Measurements from ENCODE around the gene CCL11.
A peak's percentile ranks its signal among the peaks of the same experiment; 100 is the strongest.

The CCL11 gene

GRCh38 chr17:34257299-34257985 lies 28.1 kb upstream of the CCL11 start:
- no peak for DNase-seq (ENCODE audit: low spot score)

- DNase-seq (ENCODE audit: low spot score), result no peak
Observed at GRCh38 chr17:34257986-34258326, 27.6 kb upstream of the CCL11 start.

GRCh38 chr17:34259146-34259545 lies 26.4 kb upstream of the CCL11 start:
- no peak for DNase-seq (ENCODE audit: low spot score)

GRCh38 chr17:34260861-34261260 lies 24.7 kb upstream of the CCL11 start:
- DNase-seq (ENCODE audit: low spot score), result no peak

GRCh38 chr17:34261568-34262337 lies 23.8 kb upstream of the CCL11 start:
- no peak for DNase-seq (ENCODE audit: low spot score)

- DNase-seq (ENCODE audit: low spot score), result no peak
Observed at GRCh38 chr17:34265711-34266110, 19.8 kb upstream of the CCL11 start.

GRCh38 chr17:34269969-34270368 lies 15.6 kb upstream of the CCL11 start, which contains the start of gene CCL7:
Gene CCL7, plus strand, starts transcription at chr17:34270221. Its CDS starts 70 bp downstream, at chr17:34270291.
- no peak for DNase-seq (ENCODE audit: low spot score)

GRCh38 chr17:34275881-34276280 lies 9.7 kb upstream of the CCL11 start:
- peak; percentile 50 for DNase-seq (ENCODE audit: low spot score)

GRCh38 chr17:34276826-34277225 lies 8.7 kb upstream of the CCL11 start:
- no peak for DNase-seq (ENCODE audit: low spot score)

GRCh38 chr17:34283571-34283970 lies 2.0 kb upstream of the CCL11 start:
- no peak for DNase-seq (ENCODE audit: low spot score)

GRCh38 chr17:34287875-34288274 lies 2.3 kb downstream of the CCL11 start:
- peak; percentile 27 for DNase-seq (ENCODE audit: low spot score)

GRCh38 chr17:34290586-34290985 lies 5.0 kb downstream of the CCL11 start:
- DNase-seq (ENCODE audit: low spot score), result no peak

- no peak for DNase-seq (ENCODE audit: low spot score)
Observed at GRCh38 chr17:34291721-34292348, 6.3 kb downstream of the CCL11 start.

GRCh38 chr17:34299027-34299426 lies 13.5 kb downstream of the CCL11 start:
- no peak for DNase-seq (ENCODE audit: low spot score)

- DNase-seq (ENCODE audit: low spot score), result peak; percentile 40
Observed at GRCh38 chr17:34299956-34300577, 14.5 kb downstream of the CCL11 start.

- DNase-seq (ENCODE audit: low spot score), result peak; percentile 62
Observed at GRCh38 chr17:34300652-34301370, 15.3 kb downstream of the CCL11 start.

- DNase-seq (ENCODE audit: low spot score), result no peak
Observed at GRCh38 chr17:34301986-34302385, 16.4 kb downstream of the CCL11 start.

GRCh38 chr17:34302636-34303035 lies 17.1 kb downstream of the CCL11 start:
- DNase-seq (ENCODE audit: low spot score), result no peak

GRCh38 chr17:34303606-34304005 lies 18.1 kb downstream of the CCL11 start:
- no peak for DNase-seq (ENCODE audit: low spot score)

GRCh38 chr17:34305061-34305460 lies 19.5 kb downstream of the CCL11 start:
- DNase-seq (ENCODE audit: low spot score), result no peak

GRCh38 chr17:34305606-34306005 lies 20.1 kb downstream of the CCL11 start:
- no peak for DNase-seq (ENCODE audit: low spot score)

GRCh38 chr17:34306466-34306865 lies 20.9 kb downstream of the CCL11 start:
- DNase-seq (ENCODE audit: low spot score), result peak; percentile 78
